Stomach (tissue), 4 donors: ENCODE measurements around the gene ZMAT5.

Experiments
- EP300 ChIP-seq: sonication (generic); formaldehyde crosslinking; IDR thresholded peaks from one replicate; pipeline ENCODE4 v1.6.1; 2017; ENCODE audit warnings: antibody characterized with exemption
- POLR2A ChIP-seq, 4 donors: fragments of 450-650 bp; IDR thresholded peaks; one replicate each; pipeline ENCODE4 v1.6.1; 2016; ENCODE audit warnings: antibody characterized with exemption in 4 of 4, control low read depth in 2 of 4, mild to moderate bottlenecking in 1 of 4, moderate library complexity in 1 of 4
- POLR2AphosphoS5 ChIP-seq, 3 donors: sonication (generic); formaldehyde crosslinking; IDR thresholded peaks; one replicate each; pipeline ENCODE4 v1.6.1; 2016; ENCODE audit warnings: antibody characterized with exemption in 3 of 3
- TF ChIP-seq, protein P1 (sequence below), 7 experiments: fragments of 450-650 bp in 4 of 7; fragments of 200-600 bp in 3 of 7; sonication (generic) in 3 of 7; IDR thresholded peaks; one replicate each; pipeline ENCODE4 v1.5.1; 2016 to 2019; ENCODE audit warnings: antibody characterized with exemption in 7 of 7, control low read depth in 2 of 7, mild to moderate bottlenecking in 1 of 7

DNA sequence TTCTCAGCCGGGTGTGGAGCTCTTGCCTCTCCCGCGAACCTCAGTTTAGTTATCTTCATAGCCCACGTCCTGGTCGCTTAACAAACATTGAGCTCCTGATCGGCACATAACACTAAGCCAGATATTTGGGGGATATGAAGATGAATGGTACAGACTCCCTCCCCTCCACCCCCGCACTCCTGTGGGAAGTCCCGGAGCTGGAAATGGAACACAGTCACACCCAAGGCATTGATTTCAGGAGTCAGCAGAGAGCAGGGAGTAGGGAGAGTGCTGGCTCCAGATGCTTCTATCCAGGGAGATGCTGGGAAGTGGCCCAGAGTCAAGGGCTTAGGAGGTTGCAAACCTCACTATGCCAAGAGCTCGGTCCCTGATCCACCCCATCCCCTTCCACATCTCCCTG lies 73.1 kb downstream of the ZMAT5 start:
- TF ChIP-seq EP300 (no peak), POLR2AphosphoS5 (IDR thresholded peaks at IDR 0.05) (no peak), POLR2A (IDR thresholded peaks at IDR 0.05) (no peak)
- TF ChIP-seq, protein P1, sequence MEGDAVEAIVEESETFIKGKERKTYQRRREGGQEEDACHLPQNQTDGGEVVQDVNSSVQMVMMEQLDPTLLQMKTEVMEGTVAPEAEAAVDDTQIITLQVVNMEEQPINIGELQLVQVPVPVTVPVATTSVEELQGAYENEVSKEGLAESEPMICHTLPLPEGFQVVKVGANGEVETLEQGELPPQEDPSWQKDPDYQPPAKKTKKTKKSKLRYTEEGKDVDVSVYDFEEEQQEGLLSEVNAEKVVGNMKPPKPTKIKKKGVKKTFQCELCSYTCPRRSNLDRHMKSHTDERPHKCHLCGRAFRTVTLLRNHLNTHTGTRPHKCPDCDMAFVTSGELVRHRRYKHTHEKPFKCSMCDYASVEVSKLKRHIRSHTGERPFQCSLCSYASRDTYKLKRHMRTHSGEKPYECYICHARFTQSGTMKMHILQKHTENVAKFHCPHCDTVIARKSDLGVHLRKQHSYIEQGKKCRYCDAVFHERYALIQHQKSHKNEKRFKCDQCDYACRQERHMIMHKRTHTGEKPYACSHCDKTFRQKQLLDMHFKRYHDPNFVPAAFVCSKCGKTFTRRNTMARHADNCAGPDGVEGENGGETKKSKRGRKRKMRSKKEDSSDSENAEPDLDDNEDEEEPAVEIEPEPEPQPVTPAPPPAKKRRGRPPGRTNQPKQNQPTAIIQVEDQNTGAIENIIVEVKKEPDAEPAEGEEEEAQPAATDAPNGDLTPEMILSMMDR (IDR thresholded peaks at IDR 0.05) = no peak
